PC-3 (cell line): ENCODE data around the gene MUS81. TPM values are rescaled to one million over a fixed set of nuclear protein-coding genes. Genes with fewer than 3 reads are reported as not detected.

Source experiments
- ATAC-seq: fragments of 200-7000 bp; cut with Tn5 transposase; 2 replicates; pipeline ENCODE4 v1.9.1; 2020; ENCODE audit warnings: mild to moderate bottlenecking, moderate library complexity
- BruUV-seq: library from RNA; stranded (reverse); fragments of 400-500 nt; replicated peaks from 2 replicates; lab custom pipeline; 2021; lab: Mats Ljungman, UMichigan
- CTCF ChIA-PET: fragments of 300-600 bp; sonication (Branson Sonifier 250); formaldehyde crosslinking; loops from one replicate; lab custom pipeline; 2022; ENCODE audit warnings: antibody characterized with exemption; lab: Charles Lee
- POLR2A ChIA-PET: fragments of 300-600 bp; sonication (Branson Sonifier 250); formaldehyde crosslinking; loops from one replicate; lab custom pipeline; 2022; ENCODE audit warnings: antibody characterized with exemption; ENCODE audit not compliant: unreplicated experiment; lab: Charles Lee
- DNase-seq: peaks from one replicate; pipeline ENCODE4 v3.0.0-alpha.2; 2015
- H2AFZ ChIP-seq: fragments of 300-600 bp; sonication (generic); 2 replicates; pipeline ENCODE4 v1.6.0; 2016; ENCODE audit warnings: antibody characterized with exemption, low read length
- H3F3A ChIP-seq: fragments of 300-600 bp; sonication (generic); one replicate; pipeline ENCODE4 v1.6.0; 2017; ENCODE audit warnings: antibody characterized with exemption, low read length, control low read depth, mild to moderate bottlenecking; ENCODE audit not compliant: unreplicated experiment
- H3K27ac ChIP-seq: fragments of 300-600 bp; sonication (generic); 2 replicates; pipeline ENCODE4 v1.5.1; 2016; ENCODE audit warnings: mild to moderate bottlenecking, low read length
- H3K27me3 ChIP-seq: fragments of 300-600 bp; sonication (generic); 2 replicates; pipeline ENCODE4 v1.6.1; 2016; ENCODE audit warnings: low read length, mixed read lengths
- H3K36me3 ChIP-seq: fragments of 300-600 bp; sonication (generic); 2 replicates; pipeline ENCODE4 v1.6.1; 2016; ENCODE audit warnings: low read depth, mixed run types, low read length, mixed read lengths
- H3K4me1 ChIP-seq: fragments of 300-600 bp; sonication (generic); 2 replicates; pipeline ENCODE4 v1.5.1; 2016; ENCODE audit warnings: low read length; ENCODE audit not compliant: insufficient read depth
- H3K4me2 ChIP-seq: fragments of 300-600 bp; sonication (generic); 2 replicates; pipeline ENCODE4 v1.6.0; 2016; ENCODE audit warnings: low read length
- H3K4me3 ChIP-seq: fragments of 300-600 bp; sonication (generic); 2 replicates; pipeline ENCODE4 v1.5.1; 2016; ENCODE audit warnings: mild to moderate bottlenecking, low read length, mixed read lengths
- H3K79me2 ChIP-seq: fragments of 300-600 bp; sonication (generic); 2 replicates; pipeline ENCODE4 v1.6.1; 2017; ENCODE audit warnings: low read length, mixed read lengths
- H3K9ac ChIP-seq: fragments of 300-600 bp; sonication (generic); 2 replicates; pipeline ENCODE4 v1.6.0; 2016; ENCODE audit warnings: mild to moderate bottlenecking, low read length
- H3K9me2 ChIP-seq: fragments of 300-600 bp; sonication (generic); replicated peaks from 2 replicates; pipeline ENCODE4 v1.6.1; 2016; ENCODE audit warnings: mixed run types, low read length, mixed read lengths
- H3K9me3 ChIP-seq: fragments of 300-600 bp; sonication (generic); 2 replicates; pipeline ENCODE4 v1.6.1; 2016; ENCODE audit warnings: low read length, mixed read lengths
- H4K20me1 ChIP-seq: fragments of 300-600 bp; sonication (generic); 2 replicates; pipeline ENCODE4 v1.6.1; 2016; ENCODE audit warnings: low read length, mixed read lengths
- EZH2 ChIP-seq: fragments of 300-600 bp; sonication (generic); IDR thresholded peaks from one replicate; pipeline ENCODE4 v1.6.1; 2017; ENCODE audit warnings: antibody characterized with exemption, mild to moderate bottlenecking, low read length; ENCODE audit not compliant: unreplicated experiment
- EZH2phosphoT487 ChIP-seq: fragments of 300-600 bp; sonication (generic); IDR thresholded peaks from 2 replicates; pipeline ENCODE4 v1.6.1; 2018; ENCODE audit warnings: mild to moderate bottlenecking, antibody characterized with exemption, low read length, borderline replicate concordance
- intact Hi-C: fragments of 100-400 bp; cut with micrococcal nuclease; formaldehyde crosslinking; loops from 2 replicates; pipeline ENCODE4 v1.9.0; 2023
- total RNA-seq: library from RNA; depleted of rRNA; stranded (reverse); fragments of >200 nt; gene quantifications from 2 replicates; pipeline ENCODE4 v1.2.3, GENCODE V29; 2014
- TF ChIP-seq, protein P1 (sequence below): fragments of 300-600 bp; sonication (generic); conservative IDR thresholded peaks from 2 replicates; pipeline ENCODE4 v1.5.1; 2017; ENCODE audit warnings: antibody characterized with exemption, low read depth, mild to moderate bottlenecking, low read length

Gene MUS81
- total RNA-seq, 1 experiment from 2014 or later, result 82.0 TPM

DNA sequence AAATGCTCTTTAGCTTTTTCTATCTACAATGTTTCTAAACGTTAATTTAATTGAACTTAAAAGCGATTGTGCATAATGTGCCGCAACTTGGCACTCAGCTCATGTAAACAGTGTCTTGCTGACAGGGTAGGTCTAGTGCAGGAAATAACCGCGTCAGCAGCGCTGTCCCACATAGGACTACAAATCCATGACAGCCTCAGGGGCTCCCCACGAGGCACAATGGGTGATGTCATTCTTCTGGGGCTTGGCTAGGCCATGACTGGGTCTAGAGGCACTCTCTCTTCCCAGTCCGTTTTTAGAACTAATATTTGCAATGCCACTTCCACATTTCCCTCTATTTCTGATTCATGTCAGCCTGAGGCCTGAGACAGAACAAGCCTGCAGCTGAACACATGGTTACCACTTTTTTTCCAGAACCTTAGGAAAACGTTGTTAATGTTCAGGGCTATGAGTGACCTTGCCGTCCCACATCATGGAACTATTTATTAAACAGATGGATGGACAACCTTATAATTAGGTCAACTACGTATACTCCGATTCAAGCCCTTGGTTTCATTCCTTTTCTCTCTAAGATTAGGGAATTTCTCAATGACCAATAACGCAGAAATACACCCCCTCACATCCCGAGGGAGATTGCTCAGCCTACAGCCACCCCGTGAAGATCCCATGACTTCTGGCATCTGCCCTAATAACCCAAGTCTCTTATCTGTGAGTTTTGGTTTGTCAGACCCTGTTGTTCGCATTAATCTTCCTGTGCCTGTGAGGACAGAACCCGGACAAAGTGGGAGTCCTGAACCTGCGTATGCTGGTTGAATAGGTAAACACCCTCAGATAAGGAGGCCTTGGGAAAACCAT, 45.9 kb upstream of the MUS81 start:
- Histone ChIP-seq H2AFZ (no peak overlapping the region), H3K4me2 (no peak overlapping the region), H3K9ac (no peak overlapping the region), H3F3A (no peaks in the 10 kb centered on the region), H3K79me2 (no peaks in the 10 kb centered on the region), H3K4me3 (no peak overlapping the region), H3K27me3 (no peaks in the 10 kb centered on the region), H3K4me1 (peaks cover 4% of the 10 kb centered on the region; the same call in 1 of the 2 replicates), H3K9me3 (no peaks in the 10 kb centered on the region), H3K9me2 (no peaks in the 10 kb centered on the region), H4K20me1 (no peaks in the 10 kb centered on the region), H3K36me3 (no peaks in the 10 kb centered on the region), H3K27ac (no peak overlapping the region)
- no TSS peak for BruUV-seq
- ChIA-PET CTCF (interaction anchor here (1.4 kb wide), 1 partner anchor 34 kb away, joined by 10 read pairs; no protein-coding TSS in a partner anchor), POLR2A (no interaction called here)
- no peak for TF ChIP-seq EZH2phosphoT487
- TF ChIP-seq, protein P1, sequence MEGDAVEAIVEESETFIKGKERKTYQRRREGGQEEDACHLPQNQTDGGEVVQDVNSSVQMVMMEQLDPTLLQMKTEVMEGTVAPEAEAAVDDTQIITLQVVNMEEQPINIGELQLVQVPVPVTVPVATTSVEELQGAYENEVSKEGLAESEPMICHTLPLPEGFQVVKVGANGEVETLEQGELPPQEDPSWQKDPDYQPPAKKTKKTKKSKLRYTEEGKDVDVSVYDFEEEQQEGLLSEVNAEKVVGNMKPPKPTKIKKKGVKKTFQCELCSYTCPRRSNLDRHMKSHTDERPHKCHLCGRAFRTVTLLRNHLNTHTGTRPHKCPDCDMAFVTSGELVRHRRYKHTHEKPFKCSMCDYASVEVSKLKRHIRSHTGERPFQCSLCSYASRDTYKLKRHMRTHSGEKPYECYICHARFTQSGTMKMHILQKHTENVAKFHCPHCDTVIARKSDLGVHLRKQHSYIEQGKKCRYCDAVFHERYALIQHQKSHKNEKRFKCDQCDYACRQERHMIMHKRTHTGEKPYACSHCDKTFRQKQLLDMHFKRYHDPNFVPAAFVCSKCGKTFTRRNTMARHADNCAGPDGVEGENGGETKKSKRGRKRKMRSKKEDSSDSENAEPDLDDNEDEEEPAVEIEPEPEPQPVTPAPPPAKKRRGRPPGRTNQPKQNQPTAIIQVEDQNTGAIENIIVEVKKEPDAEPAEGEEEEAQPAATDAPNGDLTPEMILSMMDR, result no peak
- TF ChIP-seq EZH2, result no peak
- no peak for DNase-seq
- intact Hi-C loops, result no loop called here
- no peak for ATAC-seq

DNA sequence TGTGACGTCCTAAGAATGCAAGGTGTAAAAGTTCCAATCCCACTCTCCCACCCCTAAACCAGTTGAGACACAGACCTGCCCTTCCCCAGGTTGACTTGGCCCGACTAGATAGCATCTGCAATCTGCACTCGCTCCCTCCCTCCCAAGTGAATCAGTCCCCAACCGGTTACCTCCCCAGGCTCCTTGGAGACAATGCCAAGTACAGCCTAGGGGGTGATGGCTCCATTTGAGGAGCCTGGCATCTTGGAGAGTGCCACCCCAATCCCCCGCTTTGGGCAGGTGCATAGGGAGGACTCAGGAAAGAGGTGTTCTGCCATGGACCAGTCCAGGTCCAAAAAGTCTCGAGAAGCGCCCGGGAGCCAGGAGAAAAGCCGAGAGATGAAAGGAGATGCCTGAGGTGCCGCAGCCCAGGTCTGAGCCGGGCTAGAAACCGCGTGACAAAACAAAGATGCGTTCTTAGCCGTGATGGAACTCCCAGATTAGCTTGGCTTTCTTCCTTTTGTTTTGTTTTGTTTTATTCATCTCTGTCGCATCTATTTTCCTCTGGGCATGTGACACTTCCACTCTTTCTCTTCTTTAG, 45.2 kb upstream of the MUS81 start:
- intact Hi-C loops, result no loop called here
- no peak overlapping the region for H3K27ac ChIP-seq
- H3K27me3 ChIP-seq, result no peaks in the 10 kb centered on the region
- TF ChIP-seq, protein P1, result no peak
- TF ChIP-seq EZH2phosphoT487 (no peak), EZH2 (no peak)
- H2AFZ ChIP-seq, result no peak overlapping the region
- no peaks in the 10 kb centered on the region for H3F3A ChIP-seq
- ChIA-PET POLR2A (no interaction called here), CTCF (no interaction called here)
- H3K4me2 ChIP-seq, result no peak overlapping the region
- no peaks in the 10 kb centered on the region for H3K36me3 ChIP-seq
- peaks cover 4% of the 10 kb centered on the region; the same call in 1 of the 2 replicates for H3K4me1 ChIP-seq
- H3K9me3 ChIP-seq, result no peaks in the 10 kb centered on the region
- H3K9me2 ChIP-seq, result no peaks in the 10 kb centered on the region
- ATAC-seq, result no peak
- BruUV-seq, result no TSS peak
- no peaks in the 10 kb centered on the region for H3K79me2 ChIP-seq
- no peaks in the 10 kb centered on the region for H4K20me1 ChIP-seq
- no peak overlapping the region for H3K9ac ChIP-seq
- H3K4me3 ChIP-seq, result no peak overlapping the region
- DNase-seq, result no peak
